Thyroid gland (tissue), 4 donors: ENCODE results near the gene PPP4R4. TPM values are rescaled to one million over a fixed set of nuclear protein-coding genes. Genes with fewer than 3 reads are reported as not detected.

Experiments used
- DNase-seq, 2 donors: peaks; one replicate each; pipeline ENCODE4 v3.0.0-alpha.2; 2019
- H3K27ac ChIP-seq, 3 donors: fragments of 200-600 bp; sonication (generic); 1 replicate in 2 of 3; 2 replicates in 1 of 3; pipeline ENCODE4 v1.5.1; 2016 to 2019; ENCODE audit warnings: mild to moderate bottlenecking in 1 of 3, moderate library complexity in 1 of 3
- H3K27me3 ChIP-seq: fragments of 200-600 bp; sonication (generic); one replicate; pipeline ENCODE4 v1.5.1; 2019
- H3K36me3 ChIP-seq, 2 donors: fragments of 200-600 bp; sonication (generic); one replicate each; pipeline ENCODE4 v1.5.1; 2016 to 2019
- H3K4me1 ChIP-seq, 2 donors: fragments of 200-600 bp; sonication (generic); one replicate each; pipeline ENCODE4 v1.5.1; 2017 to 2019
- H3K4me3 ChIP-seq, 3 donors: fragments of 200-600 bp; sonication (generic); replicated peaks in 1 of 3; 1 replicate in 2 of 3; 2 replicates in 1 of 3; pipeline ENCODE4 v1.5.1; 2016; ENCODE audit warnings: mild to moderate bottlenecking in 1 of 3
- H3K9me3 ChIP-seq: fragments of 200-600 bp; sonication (generic); one replicate; pipeline ENCODE4 v1.5.1; 2017
- CTCF ChIP-seq, 6 experiments: fragments of 200-600 bp in 3 of 6; fragments of 450-650 bp in 3 of 6; sonication (generic) in 3 of 6; IDR thresholded peaks; one replicate each; pipeline ENCODE4 v1.5.1; 2016 to 2019; ENCODE audit warnings: antibody characterized with exemption in 6 of 6, mild to moderate bottlenecking in 2 of 6, inconsistent platforms in 1 of 6, moderate library complexity in 1 of 6
- POLR2A ChIP-seq, 2 donors: fragments of 450-650 bp; IDR thresholded peaks; one replicate each; pipeline ENCODE4 v1.6.1; 2017; ENCODE audit warnings: antibody characterized with exemption in 2 of 2, mild to moderate bottlenecking in 2 of 2, moderate library complexity in 1 of 2
- WGBS, 2 donors: methylation state at CpG; one replicate each; pipeline ENCODE4 v1.1.5; 2017; 5-methylcytosine and 5-hydroxymethylcytosine counted together
- intact Hi-C: fragments of 100-400 bp; cut with DNase I; formaldehyde crosslinking; loops from one replicate; pipeline ENCODE4 v1.15.1; 2023
- total RNA-seq, 4 donors: library from RNA; depleted of rRNA; stranded (reverse); fragments of >200 nt; gene quantifications; one replicate each; pipeline ENCODE4 v1.2.3, GENCODE V29; 2016

Gene PPP4R4
- 10 to 100 TPM in 1 of 4 donors, 1 to 10 TPM in 1, under 1 TPM in 2; 0.45 to 16.2 (median 0.92) TPM for total RNA-seq

- no peaks in the 10 kb centered on the region for H3K27me3 ChIP-seq
- intact Hi-C loops, result no loop called here
- peak within 1 kb of the TSS; percentile 45 to 69 (median 53) for H3K4me3 ChIP-seq
- no peaks in the 10 kb centered on the region for H3K9me3 ChIP-seq
- H3K4me1 ChIP-seq, result peaks cover 12 to 13% of the 10 kb centered on the region in 2 donors
- WGBS, 2 donors, result 5% methylated on average over 6 of the region's 84 CpGs; no CpG with 5 or more reads in 1 of the 2 donors
- TF ChIP-seq CTCF (IDR thresholded peaks at IDR 0.05), result no peak
- peak in 1 of 2 donors; percentile 24 for TF ChIP-seq POLR2A (IDR thresholded peaks at IDR 0.05)
- H3K36me3 ChIP-seq, result no peaks in the 10 kb centered on the region
- peak within 1 kb of the TSS in 2 of 3 donors; percentile 12 to 53 for H3K27ac ChIP-seq
- peak; percentile 94 to 95 for DNase-seq
Measured at GRCh38 chr14:94173885-94174603, at the start of gene PPP4R4. Gene PPP4R4, plus strand, starts transcription at chr14:94174322. Its CDS starts 144 bp downstream, at chr14:94174466.

- Histone ChIP-seq H3K36me3 (no peaks in the 10 kb centered on the region), H3K4me3 (no peak overlapping the region), H3K9me3 (no peaks in the 10 kb centered on the region), H3K4me1 (peaks cover 4 to 6% of the 10 kb centered on the region in 2 donors), H3K27me3 (no peaks in the 10 kb centered on the region), H3K27ac (no peak overlapping the region)
- TF ChIP-seq POLR2A (IDR thresholded peaks at IDR 0.05), result no peak
- no peak for TF ChIP-seq CTCF (IDR thresholded peaks at IDR 0.05)
- 87 to 89% methylated on average over 9 of the region's 9 CpGs for WGBS, 2 donors
- intact Hi-C loops, result loop anchor here (5.0 kb wide), 1 partner anchor 53 kb away; no protein-coding TSS in a partner anchor
- no peak for DNase-seq
Measured at GRCh38 chr14:94124582-94125377, 49.3 kb upstream of the PPP4R4 start.

GRCh38 chr14:94125659-94126418 lies 48.3 kb upstream of the PPP4R4 start:
- peaks cover 9 to 12% of the 10 kb centered on the region in 2 donors for H3K4me1 ChIP-seq

GRCh38 chr14:94126419-94126677 lies 47.8 kb upstream of the PPP4R4 start:
- Histone ChIP-seq H3K27ac (no peak overlapping the region), H3K9me3 (no peaks in the 10 kb centered on the region), H3K4me1 (peaks cover 9 to 12% of the 10 kb centered on the region in 2 donors), H3K4me3 (no peak overlapping the region), H3K36me3 (no peaks in the 10 kb centered on the region), H3K27me3 (no peaks in the 10 kb centered on the region)
- WGBS, 2 donors, result 93 to 94% methylated on average over 1 of the region's 1 CpG
- intact Hi-C loops, result loop anchor here (5.0 kb wide), 1 partner anchor 51 kb away; no protein-coding TSS in a partner anchor
- TF ChIP-seq POLR2A (IDR thresholded peaks at IDR 0.05), result no peak
- TF ChIP-seq CTCF (IDR thresholded peaks at IDR 0.05), result no peak
- no peak for DNase-seq

More at GRCh38 chr14:94125659-94126418, 48.3 kb upstream of the PPP4R4 start:
- Histone ChIP-seq H3K36me3 (no peaks in the 10 kb centered on the region), H3K4me3 (no peak overlapping the region), H3K27me3 (no peaks in the 10 kb centered on the region), H3K27ac (no peak overlapping the region), H3K9me3 (no peaks in the 10 kb centered on the region)
- intact Hi-C loops, result loop anchor here (5.0 kb wide), 1 partner anchor 51 kb away; no protein-coding TSS in a partner anchor
- WGBS, 2 donors, result 95 to 96% methylated on average over 6 of the region's 6 CpGs
- TF ChIP-seq POLR2A (IDR thresholded peaks at IDR 0.05) (no peak), CTCF (IDR thresholded peaks at IDR 0.05) (no peak)
- DNase-seq, result no peak
